CD14-positive monocyte (primary cell): Measurements from ENCODE around the gene MICB. TPM values are rescaled to one million over a fixed set of nuclear protein-coding genes. Genes with fewer than 3 reads are reported as not detected.

Experiments
- DNase-seq, 3 donors: peaks; one replicate each; pipeline ENCODE4 v3.0.0-alpha.2; 2011 to 2022
- H2AFZ ChIP-seq: 2 replicates; pipeline ENCODE4 v1.6.0; 2012; ENCODE audit warnings: mild to moderate bottlenecking, low read depth, low read length, inconsistent platforms; ENCODE audit not compliant: insufficient read depth, poor library complexity, severe bottlenecking
- H3K27ac ChIP-seq, 2 donors: 1 replicate in 1 of 2; 2 replicates in 1 of 2; pipeline ENCODE4 v1.5.1; 2012 to 2013; ENCODE audit warnings: low read length in 2 of 2, control low read depth in 1 of 2, inconsistent platforms in 1 of 2, low read depth in 1 of 2, mild to moderate bottlenecking in 1 of 2
- H3K27me3 ChIP-seq, 2 donors: one replicate each; pipeline versions ENCODE4 v1.6.0 to v1.6.1; 2011 to 2013; ENCODE audit warnings: low read length in 2 of 2; ENCODE audit not compliant: control insufficient read depth in 2 of 2, insufficient read depth in 2 of 2
- H3K36me3 ChIP-seq, 2 donors: replicated peaks in 1 of 2; 1 replicate in 1 of 2; 2 replicates in 1 of 2; pipeline versions ENCODE4 v1.5.1 to v1.6.1; 2012 to 2013; ENCODE audit warnings: low read length in 2 of 2, control low read depth in 1 of 2, inconsistent platforms in 1 of 2, mild to moderate bottlenecking in 1 of 2; ENCODE audit not compliant: insufficient read depth in 2 of 2, control insufficient read depth in 1 of 2
- H3K4me1 ChIP-seq, 2 donors: 1 replicate in 1 of 2; 2 replicates in 1 of 2; pipeline versions ENCODE4 v1.5.1 to v1.6.1; 2012 to 2013; ENCODE audit warnings: low read length in 2 of 2, control low read depth in 1 of 2, inconsistent platforms in 1 of 2, mild to moderate bottlenecking in 1 of 2, moderate library complexity in 1 of 2; ENCODE audit not compliant: insufficient read depth in 2 of 2, control insufficient read depth in 1 of 2
- H3K4me2 ChIP-seq: replicated peaks from 2 replicates; pipeline ENCODE3; 2012; ENCODE audit warnings: low read length, moderate library complexity, mild to moderate bottlenecking; ENCODE audit not compliant: poor library complexity, severe bottlenecking; ENCODE audit errors: extremely low read depth
- H3K4me3 ChIP-seq, 3 experiments: fragments of 200-600 bp in 1 of 3; sonication (generic) in 1 of 3; replicated peaks in 1 of 3; 1 replicate in 2 of 3; 2 replicates in 1 of 3; pipeline ENCODE4 v1.5.1; 2011 to 2013; ENCODE audit warnings: low read length in 3 of 3, mild to moderate bottlenecking in 3 of 3, control low read depth in 2 of 3, low read depth in 2 of 3, inconsistent platforms in 1 of 3, moderate library complexity in 1 of 3
- H3K79me2 ChIP-seq: 2 replicates; pipeline ENCODE4 v1.6.0; 2012; ENCODE audit warnings: mild to moderate bottlenecking, control low read depth, inconsistent platforms, low read length, moderate library complexity; ENCODE audit not compliant: insufficient read depth
- H3K9ac ChIP-seq: 2 replicates; pipeline ENCODE4 v1.6.0; 2017; ENCODE audit warnings: low read length, mild to moderate bottlenecking; ENCODE audit not compliant: insufficient read depth, poor library complexity, severe bottlenecking
- H3K9me3 ChIP-seq, 2 donors: replicated peaks in 1 of 2; 1 replicate in 1 of 2; 2 replicates in 1 of 2; pipeline versions ENCODE4 v1.5.1 to v1.6.1; 2012 to 2013; ENCODE audit warnings: low read length in 2 of 2, control low read depth in 1 of 2; ENCODE audit not compliant: control insufficient read depth in 1 of 2, insufficient read depth in 1 of 2
- H4K20me1 ChIP-seq: 2 replicates; pipeline ENCODE4 v1.6.0; 2012; ENCODE audit warnings: mild to moderate bottlenecking, low read length, control low read depth, moderate library complexity; ENCODE audit not compliant: insufficient read depth
- H3K27ac Mint-ChIP-seq, 7 donors: one replicate each; pipeline ENCODE4 v1.8.0; 2020; ENCODE audit warnings: mild to moderate bottlenecking in 7 of 7, mixed read lengths in 7 of 7, moderate library complexity in 6 of 7, inconsistent platforms in 2 of 7
- H3K27me3 Mint-ChIP-seq, 3 donors: one replicate each; pipeline ENCODE4 v1.8.0; 2021 to 2022; ENCODE audit warnings: low read depth in 3 of 3, mild to moderate bottlenecking in 3 of 3, mixed read lengths in 3 of 3, moderate library complexity in 3 of 3, inconsistent platforms in 1 of 3
- H3K36me3 Mint-ChIP-seq, 2 donors: one replicate each; pipeline ENCODE4 v1.8.0; 2020; ENCODE audit warnings: mixed read lengths in 2 of 2, inconsistent platforms in 1 of 2, mild to moderate bottlenecking in 1 of 2
- H3K4me1 Mint-ChIP-seq: one replicate; pipeline ENCODE4 v1.8.0; 2020; ENCODE audit warnings: mild to moderate bottlenecking, mixed read lengths
- H3K4me3 Mint-ChIP-seq, 2 donors: one replicate each; pipeline ENCODE4 v1.8.0; 2020; ENCODE audit warnings: mild to moderate bottlenecking in 2 of 2, mixed read lengths in 2 of 2, moderate library complexity in 1 of 2
- H3K9me3 Mint-ChIP-seq, 7 donors: one replicate each; pipeline ENCODE4 v1.8.0; 2020 to 2022; ENCODE audit warnings: mixed read lengths in 7 of 7, mild to moderate bottlenecking in 6 of 7, moderate library complexity in 6 of 7, inconsistent platforms in 2 of 7
- CTCF ChIP-seq: fragments of 200-600 bp; IDR thresholded peaks from one replicate; pipeline ENCODE4 v1.8.0; 2022; ENCODE audit warnings: antibody characterized with exemption, mild to moderate bottlenecking
- WGBS: methylation state at CpG from one replicate; pipeline ENCODE4 v1.1.5; 2013; ENCODE audit warnings: missing lambda C conversion rate; ENCODE audit not compliant: insufficient coverage; 5-methylcytosine and 5-hydroxymethylcytosine counted together
- intact Hi-C, 2 donors: fragments of 100-400 bp; cut with micrococcal nuclease; formaldehyde crosslinking; loops; one replicate each; pipeline versions ENCODE4 v1.15.0 to v1.15.1; 2023
- polyA plus RNA-seq, 3 donors: library from polyadenylated mRNA; depleted of rRNA in 1 of 3; unstranded in 2 of 3; stranded (reverse) in 1 of 3; fragments of 300-500 nt in 2 of 3; fragments of >200 nt in 1 of 3; fragmentation: Illumina TruSeq in 2 of 3; gene quantifications; 1 replicate in 2 of 3; 2 replicates in 1 of 3; pipeline ENCODE4 v1.2.3, GENCODE V29; 2012 to 2021

MICB gene
- polyA plus RNA-seq, 3 donors, result 8.1 to 34.8 (median 11.4) TPM

- H3K4me3 Mint-ChIP-seq, result no peak overlapping the region
Observed at GRCh38 chr6:31525932-31526591, 28.1 kb downstream of the MICB start.

GRCh38 chr6:31528307-31528777 lies 30.4 kb downstream of the MICB start:
- DNase-seq, result no peak
- Histone ChIP-seq H3K79me2 (peaks cover 14% of the 10 kb centered on the region), H3K4me2 (no peak overlapping the region), H3K9me3 (no peaks in the 10 kb centered on the region), H3K9ac (no peak overlapping the region), H3K27me3 (no peaks in the 10 kb centered on the region), H3K27ac (no peak overlapping the region), H3K4me1 (no peaks in the 10 kb centered on the region), H4K20me1 (peaks cover 53% of the 10 kb centered on the region), H3K4me3 (no peak overlapping the region), H2AFZ (no peak overlapping the region), H3K36me3 (peaks cover 39 to 42% of the 10 kb centered on the region in 2 donors)
- 100% methylated on average over 1 of the region's 4 CpGs for WGBS
- intact Hi-C loops, result no loop called here
- Mint-ChIP-seq H3K4me3 (no peak overlapping the region), H3K27ac (peak overlapping the region in 4 of 7 donors; percentile 7 to 75 (median 41)), H3K4me1 (peaks cover 3% of the 10 kb centered on the region), H3K27me3 (peaks cover 0 to 2% (median 1%) of the 10 kb centered on the region in 3 donors), H3K36me3 (peaks cover 39 to 43% of the 10 kb centered on the region in 2 donors), H3K9me3 (no peaks in the 10 kb centered on the region)
- no peak for TF ChIP-seq CTCF

More at GRCh38 chr6:31525932-31526591, 28.1 kb downstream of the MICB start:
- no peak overlapping the region for H3K9ac ChIP-seq
- peaks cover 19 to 20% of the 10 kb centered on the region in 2 donors for H3K36me3 Mint-ChIP-seq
- H2AFZ ChIP-seq, result no peak overlapping the region
- DNase-seq, result no peak
- TF ChIP-seq CTCF, result no peak
- H3K4me3 ChIP-seq, result no peak overlapping the region
- no peak overlapping the region for H3K27ac ChIP-seq
- intact Hi-C loops, result no loop called here
- peaks cover 30% of the 10 kb centered on the region for H4K20me1 ChIP-seq
- peaks cover 2 to 3% (median 3%) of the 10 kb centered on the region in 3 donors for H3K27me3 Mint-ChIP-seq
- H3K27me3 ChIP-seq, result no peaks in the 10 kb centered on the region
- peaks cover 3% of the 10 kb centered on the region for H3K4me1 Mint-ChIP-seq
- peaks cover 17 to 19% of the 10 kb centered on the region in 2 donors for H3K36me3 ChIP-seq
- 97% methylated on average over 2 of the region's 4 CpGs for WGBS
- no peaks in the 10 kb centered on the region for H3K9me3 Mint-ChIP-seq
- no peaks in the 10 kb centered on the region for H3K4me1 ChIP-seq
- H3K4me2 ChIP-seq, result no peak overlapping the region
- H3K9me3 ChIP-seq, result no peaks in the 10 kb centered on the region
- peak overlapping the region in 3 of 7 donors; percentile 7 to 45 (median 22) for H3K27ac Mint-ChIP-seq
- no peaks in the 10 kb centered on the region for H3K79me2 ChIP-seq
